Fibroblast of skin of right quadriceps (primary cell): ENCODE data around the gene TRMU.
A peak's percentile ranks its signal among the peaks of the same experiment; 100 is the strongest.
"Not testable (repeated sequence)": the region's sequence is repeated elsewhere in the genome, so short reads cannot be mapped to it uniquely, and the experiment has no call there.

Source experiments
- DNase-seq: peaks from one replicate; pipeline ENCODE4 v3.0.0-alpha.2; 2013

Gene TRMU

GRCh38 chr22:46300491-46300890, 35.0 kb upstream of the TRMU start:
- DNase-seq, result no peak

- DNase-seq, result peak; percentile 18
Measured at GRCh38 chr22:46303347-46303965, 32.1 kb upstream of the TRMU start.

- no peak for DNase-seq
Measured at GRCh38 chr22:46308283-46308988, 27.1 kb upstream of the TRMU start.

- no peak for DNase-seq
Measured at GRCh38 chr22:46309526-46310085, 25.9 kb upstream of the TRMU start.

GRCh38 chr22:46312056-46312455, 23.5 kb upstream of the TRMU start:
- no peak for DNase-seq

- not testable (repeated sequence) for DNase-seq
Measured at GRCh38 chr22:46312848-46313247, 22.7 kb upstream of the TRMU start.

GRCh38 chr22:46315976-46316375, 19.5 kb upstream of the TRMU start:
- no peak for DNase-seq

- DNase-seq, result no peak
Measured at GRCh38 chr22:46317646-46318045, 17.9 kb upstream of the TRMU start.

GRCh38 chr22:46318576-46318975, 16.9 kb upstream of the TRMU start:
- no peak for DNase-seq

- no peak for DNase-seq
Measured at GRCh38 chr22:46319319-46319718, 16.2 kb upstream of the TRMU start.

GRCh38 chr22:46320166-46320710, 15.3 kb upstream of the TRMU start:
- DNase-seq, result no peak

- DNase-seq, result no peak
Measured at GRCh38 chr22:46320716-46321386, 14.7 kb upstream of the TRMU start.

- no peak for DNase-seq
Measured at GRCh38 chr22:46322711-46323110, 12.8 kb upstream of the TRMU start.

- no peak for DNase-seq
Measured at GRCh38 chr22:46323162-46323561, 12.4 kb upstream of the TRMU start.

- no peak for DNase-seq
Measured at GRCh38 chr22:46326066-46326680, 9.3 kb upstream of the TRMU start.

- no peak for DNase-seq
Measured at GRCh38 chr22:46327691-46328465, 7.6 kb upstream of the TRMU start.

- DNase-seq, result no peak
Measured at GRCh38 chr22:46328797-46329196, 6.7 kb upstream of the TRMU start.

GRCh38 chr22:46329616-46330015, 5.9 kb upstream of the TRMU start:
- no peak for DNase-seq

GRCh38 chr22:46330426-46330825, 5.1 kb upstream of the TRMU start:
- DNase-seq, result no peak

GRCh38 chr22:46331496-46331895, 4.0 kb upstream of the TRMU start:
- DNase-seq, result no peak

- no peak for DNase-seq
Measured at GRCh38 chr22:46336119-46337078, 885 bp downstream of the TRMU start.
